Measurements from ENCODE around the gene PROB1.
"Not testable (repeated sequence)": the region's sequence is repeated elsewhere in the genome, so short reads cannot be mapped to it uniquely, and the experiment has no call there.

The PROB1 gene

GRCh38 chr5:139413963-139414362, 19.1 kb upstream of the PROB1 start:
- no peak for DNase-seq

- no peak for DNase-seq
Observed at GRCh38 chr5:139413153-139413552, 18.2 kb upstream of the PROB1 start.

- DNase-seq, result no peak
Observed at GRCh38 chr5:139410993-139411828, 16.3 kb upstream of the PROB1 start.

GRCh38 chr5:139410121-139410992, 15.5 kb upstream of the PROB1 start:
- DNase-seq, result no peak

GRCh38 chr5:139409116-139409515, 14.2 kb upstream of the PROB1 start:
- not testable (repeated sequence) for DNase-seq

- DNase-seq, result no peak
Observed at GRCh38 chr5:139408191-139408590, 13.3 kb upstream of the PROB1 start.

- DNase-seq, result no peak
Observed at GRCh38 chr5:139407517-139407916, 12.6 kb upstream of the PROB1 start.

GRCh38 chr5:139406963-139407362, 12.1 kb upstream of the PROB1 start:
- DNase-seq, result no peak

GRCh38 chr5:139404484-139404840, 9.6 kb upstream of the PROB1 start:
- DNase-seq, result no peak

GRCh38 chr5:139403787-139404483, 9.0 kb upstream of the PROB1 start, which contains the start of gene SPATA24:
TSS of gene SPATA24 (minus strand) at chr5:139404089. CDS start at chr5:139404060, 29 bp downstream.
- peak; percentile 57 for DNase-seq

- no peak for DNase-seq
Observed at GRCh38 chr5:139403418-139403786, 8.5 kb upstream of the PROB1 start.

GRCh38 chr5:139402561-139403158, 7.8 kb upstream of the PROB1 start:
- no peak for DNase-seq

GRCh38 chr5:139401546-139401945, 6.6 kb upstream of the PROB1 start:
- DNase-seq, result no peak

GRCh38 chr5:139399501-139400121, 4.7 kb upstream of the PROB1 start:
- no peak for DNase-seq

GRCh38 chr5:139397921-139398320, 3.0 kb upstream of the PROB1 start:
- DNase-seq, result no peak

GRCh38 chr5:139396691-139397090, 1.8 kb upstream of the PROB1 start:
- DNase-seq, result no peak

GRCh38 chr5:139395844-139396640, 1.1 kb upstream of the PROB1 start:
- DNase-seq, result no peak

- no peak for DNase-seq
Observed at GRCh38 chr5:139394123-139394653, 716 bp downstream of the PROB1 start.

- no peak for DNase-seq
Observed at GRCh38 chr5:139393497-139394122, 1.3 kb downstream of the PROB1 start.

GRCh38 chr5:139392678-139393496, 2.0 kb downstream of the PROB1 start:
- DNase-seq, result no peak

Data from NCI-H2081 treated with DMSO at 0.1 percent for 48 hours (cell line).